WTC11 (cell line): ENCODE results near the gene ASIC2.

Source experiments
- CREM ChIP-seq: sonication (generic); formaldehyde crosslinking; IDR thresholded peaks from 2 replicates; pipeline ENCODE4 v1.8.1; 2022; ENCODE audit warnings: mild to moderate bottlenecking, missing genetic modification reagents, moderate library complexity
- TF ChIP-seq, protein P1 (sequence below): fragments of 200-600 bp; IDR thresholded peaks from 2 replicates; pipeline ENCODE4 v1.8.0; 2022; ENCODE audit warnings: antibody characterized with exemption
- TF ChIP-seq, protein P2 (sequence below): sonication (generic); formaldehyde crosslinking; IDR thresholded peaks from 2 replicates; pipeline ENCODE4 v1.8.0; 2022; ENCODE audit warnings: missing genetic modification reagents
- TF ChIP-seq, protein P3 (sequence below): sonication (generic); formaldehyde crosslinking; IDR thresholded peaks from 2 replicates; pipeline ENCODE4 v1.8.1; 2023; ENCODE audit warnings: mild to moderate bottlenecking, missing genetic modification reagents

DNA sequence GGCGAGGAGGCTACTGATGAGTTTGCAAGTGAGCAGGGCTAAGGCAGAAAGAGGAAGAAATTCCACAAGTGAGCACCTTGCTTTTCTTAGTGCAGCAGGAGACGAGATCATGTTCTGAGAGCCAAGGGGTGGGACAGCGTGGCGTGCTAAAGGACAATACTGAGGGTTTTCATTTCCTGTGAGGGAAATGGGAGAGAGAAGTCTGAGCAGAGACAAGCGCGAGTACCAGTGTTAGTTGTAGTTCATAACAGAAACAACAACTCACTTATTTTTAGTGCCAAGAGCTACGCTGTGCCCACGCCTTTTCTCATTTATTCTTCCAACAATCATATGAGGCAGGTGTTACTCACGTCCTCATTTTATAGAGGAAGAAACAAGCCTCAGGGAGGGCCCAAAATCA, 299.1 kb downstream of the ASIC2 start:
- TF ChIP-seq, protein P1, sequence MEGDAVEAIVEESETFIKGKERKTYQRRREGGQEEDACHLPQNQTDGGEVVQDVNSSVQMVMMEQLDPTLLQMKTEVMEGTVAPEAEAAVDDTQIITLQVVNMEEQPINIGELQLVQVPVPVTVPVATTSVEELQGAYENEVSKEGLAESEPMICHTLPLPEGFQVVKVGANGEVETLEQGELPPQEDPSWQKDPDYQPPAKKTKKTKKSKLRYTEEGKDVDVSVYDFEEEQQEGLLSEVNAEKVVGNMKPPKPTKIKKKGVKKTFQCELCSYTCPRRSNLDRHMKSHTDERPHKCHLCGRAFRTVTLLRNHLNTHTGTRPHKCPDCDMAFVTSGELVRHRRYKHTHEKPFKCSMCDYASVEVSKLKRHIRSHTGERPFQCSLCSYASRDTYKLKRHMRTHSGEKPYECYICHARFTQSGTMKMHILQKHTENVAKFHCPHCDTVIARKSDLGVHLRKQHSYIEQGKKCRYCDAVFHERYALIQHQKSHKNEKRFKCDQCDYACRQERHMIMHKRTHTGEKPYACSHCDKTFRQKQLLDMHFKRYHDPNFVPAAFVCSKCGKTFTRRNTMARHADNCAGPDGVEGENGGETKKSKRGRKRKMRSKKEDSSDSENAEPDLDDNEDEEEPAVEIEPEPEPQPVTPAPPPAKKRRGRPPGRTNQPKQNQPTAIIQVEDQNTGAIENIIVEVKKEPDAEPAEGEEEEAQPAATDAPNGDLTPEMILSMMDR = no peak
- TF ChIP-seq, protein P2, sequence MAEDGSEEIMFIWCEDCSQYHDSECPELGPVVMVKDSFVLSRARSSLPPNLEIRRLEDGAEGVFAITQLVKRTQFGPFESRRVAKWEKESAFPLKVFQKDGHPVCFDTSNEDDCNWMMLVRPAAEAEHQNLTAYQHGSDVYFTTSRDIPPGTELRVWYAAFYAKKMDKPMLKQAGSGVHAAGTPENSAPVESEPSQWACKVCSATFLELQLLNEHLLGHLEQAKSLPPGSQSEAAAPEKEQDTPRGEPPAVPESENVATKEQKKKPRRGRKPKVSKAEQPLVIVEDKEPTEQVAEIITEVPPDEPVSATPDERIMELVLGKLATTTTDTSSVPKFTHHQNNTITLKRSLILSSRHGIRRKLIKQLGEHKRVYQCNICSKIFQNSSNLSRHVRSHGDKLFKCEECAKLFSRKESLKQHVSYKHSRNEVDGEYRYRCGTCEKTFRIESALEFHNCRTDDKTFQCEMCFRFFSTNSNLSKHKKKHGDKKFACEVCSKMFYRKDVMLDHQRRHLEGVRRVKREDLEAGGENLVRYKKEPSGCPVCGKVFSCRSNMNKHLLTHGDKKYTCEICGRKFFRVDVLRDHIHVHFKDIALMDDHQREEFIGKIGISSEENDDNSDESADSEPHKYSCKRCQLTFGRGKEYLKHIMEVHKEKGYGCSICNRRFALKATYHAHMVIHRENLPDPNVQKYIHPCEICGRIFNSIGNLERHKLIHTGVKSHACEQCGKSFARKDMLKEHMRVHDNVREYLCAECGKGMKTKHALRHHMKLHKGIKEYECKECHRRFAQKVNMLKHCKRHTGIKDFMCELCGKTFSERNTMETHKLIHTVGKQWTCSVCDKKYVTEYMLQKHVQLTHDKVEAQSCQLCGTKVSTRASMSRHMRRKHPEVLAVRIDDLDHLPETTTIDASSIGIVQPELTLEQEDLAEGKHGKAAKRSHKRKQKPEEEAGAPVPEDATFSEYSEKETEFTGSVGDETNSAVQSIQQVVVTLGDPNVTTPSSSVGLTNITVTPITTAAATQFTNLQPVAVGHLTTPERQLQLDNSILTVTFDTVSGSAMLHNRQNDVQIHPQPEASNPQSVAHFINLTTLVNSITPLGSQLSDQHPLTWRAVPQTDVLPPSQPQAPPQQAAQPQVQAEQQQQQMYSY = no peak
- TF ChIP-seq CREM (CRISPR knock-in tag) = no peak
- TF ChIP-seq, protein P3, sequence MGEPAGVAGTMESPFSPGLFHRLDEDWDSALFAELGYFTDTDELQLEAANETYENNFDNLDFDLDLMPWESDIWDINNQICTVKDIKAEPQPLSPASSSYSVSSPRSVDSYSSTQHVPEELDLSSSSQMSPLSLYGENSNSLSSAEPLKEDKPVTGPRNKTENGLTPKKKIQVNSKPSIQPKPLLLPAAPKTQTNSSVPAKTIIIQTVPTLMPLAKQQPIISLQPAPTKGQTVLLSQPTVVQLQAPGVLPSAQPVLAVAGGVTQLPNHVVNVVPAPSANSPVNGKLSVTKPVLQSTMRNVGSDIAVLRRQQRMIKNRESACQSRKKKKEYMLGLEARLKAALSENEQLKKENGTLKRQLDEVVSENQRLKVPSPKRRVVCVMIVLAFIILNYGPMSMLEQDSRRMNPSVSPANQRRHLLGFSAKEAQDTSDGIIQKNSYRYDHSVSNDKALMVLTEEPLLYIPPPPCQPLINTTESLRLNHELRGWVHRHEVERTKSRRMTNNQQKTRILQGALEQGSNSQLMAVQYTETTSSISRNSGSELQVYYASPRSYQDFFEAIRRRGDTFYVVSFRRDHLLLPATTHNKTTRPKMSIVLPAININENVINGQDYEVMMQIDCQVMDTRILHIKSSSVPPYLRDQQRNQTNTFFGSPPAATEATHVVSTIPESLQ = no peak
